Activated CD4-positive, alpha-beta T cell treated with anti-CD3 and anti-CD28 coated beads for 36 hours (primary cell): ENCODE data around the gene AP1AR. TPM values are rescaled to one million over a fixed set of nuclear protein-coding genes. Genes with fewer than 3 reads are reported as not detected.
"Not testable (repeated sequence)": the region's sequence is repeated elsewhere in the genome, so short reads cannot be mapped to it uniquely, and the experiment has no call there.

Experiments
- ATAC-seq: fragments of 200-7000 bp; cut with Tn5 transposase; one replicate; pipeline ENCODE4 v1.10.0; 2021; ENCODE audit warnings: mild to moderate bottlenecking, moderate library complexity
- CTCF ChIA-PET: fragments of 350-600 bp; sonication (Branson Sonifier 250); formaldehyde crosslinking; loops from one replicate; lab custom pipeline; 2021; ENCODE audit warnings: antibody characterized with exemption; lab: Charles Lee
- POLR2A ChIA-PET: fragments of 350-600 bp; sonication (Branson Sonifier 250); formaldehyde crosslinking; loops from one replicate; lab custom pipeline; 2021; ENCODE audit warnings: antibody characterized with exemption, inconsistent platforms; lab: Charles Lee
- DNase-seq: peaks from one replicate; pipeline ENCODE4 v3.0.0-alpha.2; 2020
- H3K27ac Mint-ChIP-seq: one replicate; pipeline ENCODE4 v1.8.0; 2021; ENCODE audit warnings: mixed read lengths
- H3K27me3 Mint-ChIP-seq: one replicate; pipeline ENCODE4 v1.8.0; 2021; ENCODE audit warnings: mixed read lengths
- H3K36me3 Mint-ChIP-seq: one replicate; pipeline ENCODE4 v1.8.0; 2021; ENCODE audit warnings: low read depth, mixed read lengths
- H3K4me1 Mint-ChIP-seq: one replicate; pipeline ENCODE4 v1.8.0; 2021; ENCODE audit warnings: mixed read lengths
- H3K4me3 Mint-ChIP-seq: one replicate; pipeline ENCODE4 v1.8.0; 2021; ENCODE audit warnings: mild to moderate bottlenecking, moderate library complexity, mixed read lengths
- H3K9me3 Mint-ChIP-seq: one replicate; pipeline ENCODE4 v1.8.0; 2021; ENCODE audit warnings: low read depth, mixed read lengths
- intact Hi-C, 2 experiments: fragments of 100-400 bp; cut with DNase I in 1 of 2; cut with micrococcal nuclease in 1 of 2; formaldehyde crosslinking; loops; one replicate each; pipeline versions ENCODE4 v1.14.2 to v1.15.1; 2022 to 2024; cut with DNase I, micrococcal nuclease
- total RNA-seq, 2 experiments: library from RNA; stranded (reverse); gene quantifications; one replicate each; pipeline ENCODE4 v1.2.3, GENCODE V29; 2021

The AP1AR gene
- total RNA-seq, 2 experiments from 2014 or later, result 15.8 to 16.5 TPM

- ChIA-PET POLR2A (interaction anchor here (0.9 kb wide), 1 partner anchor 32 kb away, joined by 3 read pairs; no protein-coding TSS in a partner anchor), CTCF (interaction anchor here (1.3 to 1.6 kb wide), 2 partner anchors 9 to 48 kb away, joined by 3 to 4 read pairs; partner anchors contain the start of gene AP1AR)
- H3K4me1 Mint-ChIP-seq, result peaks cover 75% of the 10 kb centered on the region
- no peak overlapping the region for H3K4me3 Mint-ChIP-seq
- H3K9me3 Mint-ChIP-seq, result peaks cover 7% of the 10 kb centered on the region
- ATAC-seq (no peak), DNase-seq (no peak)
- intact Hi-C loops, result loop anchor here in 1 of 2 experiments (10.0 kb wide), 1 partner anchor 1485 kb away; the partner anchor contains the start of gene CAMK2D
- no peak overlapping the region for H3K27ac Mint-ChIP-seq
- H3K36me3 Mint-ChIP-seq, result peaks cover 69% of the 10 kb centered on the region
- H3K27me3 Mint-ChIP-seq, result no peaks in the 10 kb centered on the region
Measured at GRCh38 chr4:112279882-112280315, 48.3 kb downstream of the AP1AR start.

GRCh38 chr4:112280386-112281056, 48.9 kb downstream of the AP1AR start:
- Mint-ChIP-seq H3K9me3 (peaks cover 7% of the 10 kb centered on the region), H3K4me3 (no peak overlapping the region), H3K27ac (no peak overlapping the region), H3K27me3 (no peaks in the 10 kb centered on the region), H3K4me1 (peaks cover 71% of the 10 kb centered on the region), H3K36me3 (peaks cover 66% of the 10 kb centered on the region)
- CTCF ChIA-PET, result interaction anchor here (0.6 to 1.6 kb wide), 3 partner anchors 9 to 117 kb away, joined by 3 to 4 read pairs (median 4); partner anchors contain the start of gene AP1AR
- DNase-seq (no peak), ATAC-seq (no peak)
- intact Hi-C loops, result loop anchor here in 1 of 2 experiments (10.0 kb wide), 1 partner anchor 1484 kb away; the partner anchor contains the start of gene CAMK2D
- POLR2A ChIA-PET, result interaction anchor here (0.8 to 0.9 kb wide), 2 partner anchors 8 to 31 kb away, joined by 3 read pairs; no protein-coding TSS in a partner anchor

GRCh38 chr4:112281895-112282398, 50.4 kb downstream of the AP1AR start:
- Mint-ChIP-seq H3K27ac (peak overlapping the region; percentile 3), H3K4me1 (peaks cover 72% of the 10 kb centered on the region), H3K36me3 (peaks cover 65% of the 10 kb centered on the region)
- CTCF ChIA-PET, result interaction anchor here (0.6 to 0.7 kb wide), 2 partner anchors 14 to 1744 kb away, joined by 3 to 4 read pairs; no protein-coding TSS in a partner anchor
- not testable (repeated sequence) for DNase-seq, ATAC-seq, H3K9me3 Mint-ChIP-seq, H3K4me3 Mint-ChIP-seq, H3K27me3 Mint-ChIP-seq
- POLR2A ChIA-PET, result interaction anchor here (0.6 kb wide), 1 partner anchor 15 kb away, joined by 6 read pairs; the partner anchor contains the start of gene ALPK1
- intact Hi-C loops, result loop anchor here in 1 of 2 experiments (10.0 kb wide), 1 partner anchor 1483 kb away; the partner anchor contains the start of gene CAMK2D

GRCh38 chr4:112282860-112283667, 51.5 kb downstream of the AP1AR start:
- POLR2A ChIA-PET, result interaction anchor here (0.6 kb wide), 1 partner anchor 26 kb away, joined by 3 read pairs; no protein-coding TSS in a partner anchor
- Mint-ChIP-seq H3K36me3 (peaks cover 55% of the 10 kb centered on the region), H3K27ac (peak overlapping the region; percentile 52), H3K9me3 (peaks cover 7% of the 10 kb centered on the region), H3K4me1 (peaks cover 71% of the 10 kb centered on the region), H3K4me3 (peak overlapping the region; percentile 96), H3K27me3 (no peaks in the 10 kb centered on the region)
- ATAC-seq (no peak), DNase-seq (no peak)
- CTCF ChIA-PET, result interaction anchor here (2.1 kb wide), 1 partner anchor 8 kb away, joined by 5 read pairs; no protein-coding TSS in a partner anchor
- intact Hi-C loops, result loop anchor here in 1 of 2 experiments (10.0 kb wide), 1 partner anchor 1482 kb away; the partner anchor contains the start of gene CAMK2D

- Mint-ChIP-seq H3K36me3 (peaks cover 47% of the 10 kb centered on the region), H3K27ac (peak overlapping the region; percentile 96), H3K9me3 (peaks cover 7% of the 10 kb centered on the region), H3K27me3 (no peaks in the 10 kb centered on the region), H3K4me3 (peak overlapping the region; percentile 96), H3K4me1 (peaks cover 73% of the 10 kb centered on the region)
- POLR2A ChIA-PET, result interaction anchor here (1.5 kb wide), 1 partner anchor 10 kb away, joined by 7 read pairs; no protein-coding TSS in a partner anchor
- CTCF ChIA-PET, result interaction anchor here (0.7 to 2.1 kb wide), 2 partner anchors 9 to 41 kb away, joined by 4 to 5 read pairs; no protein-coding TSS in a partner anchor
- DNase-seq (peak; percentile 29), ATAC-seq (no peak)
- intact Hi-C loops, result loop anchor here (2.0 to 10.0 kb wide), 3 partner anchors 39 to 1481 kb away; partner anchors contain the start of genes CAMK2D (in 1 of the 2), LARP7 (in 1 of the 2) and ZGRF1 (in 1 of the 2)
Measured at GRCh38 chr4:112284166-112284565, 52.6 kb downstream of the AP1AR start.

GRCh38 chr4:112284662-112285411, 53.2 kb downstream of the AP1AR start:
- peaks cover 45% of the 10 kb centered on the region for H3K36me3 Mint-ChIP-seq

GRCh38 chr4:112287258-112287989, 55.8 kb downstream of the AP1AR start:
- ChIA-PET CTCF (interaction anchor here (0.9 to 2.5 kb wide), 7 partner anchors 10 to 54 kb away, joined by 3 to 12 read pairs (median 5); partner anchors contain the start of gene ALPK1), POLR2A (interaction anchor here (0.8 to 2.6 kb wide), 3 partner anchors 10 to 24 kb away, joined by 3 to 25 read pairs (median 3); partner anchors contain the start of gene ALPK1)
- intact Hi-C loops, result loop anchor here (2.0 to 10.0 kb wide), 5 partner anchors 15 to 1477 kb away; partner anchors contain the start of genes AP1AR (in 1 of the 2), CAMK2D (in 1 of the 2), FAM241A (in 1 of the 2) and LARP7 (in 1 of the 2)
- H3K9me3 Mint-ChIP-seq, result peaks cover 4% of the 10 kb centered on the region
- H3K4me1 Mint-ChIP-seq, result peaks cover 60% of the 10 kb centered on the region
- peaks cover 29% of the 10 kb centered on the region for H3K36me3 Mint-ChIP-seq
- ATAC-seq (peak; percentile 9), DNase-seq (peak; percentile 38)
- no peaks in the 10 kb centered on the region for H3K27me3 Mint-ChIP-seq
- peak overlapping the region; percentile 96 for H3K4me3 Mint-ChIP-seq
- H3K27ac Mint-ChIP-seq, result peak overlapping the region; percentile 94

More at GRCh38 chr4:112284662-112285411, 53.2 kb downstream of the AP1AR start:
- Mint-ChIP-seq H3K4me3 (peak overlapping the region; percentile 96), H3K9me3 (peaks cover 7% of the 10 kb centered on the region), H3K27me3 (no peaks in the 10 kb centered on the region), H3K4me1 (peaks cover 73% of the 10 kb centered on the region), H3K27ac (peak overlapping the region; percentile 96)
- intact Hi-C loops, result loop anchor here (1.0 to 10.0 kb wide), 7 partner anchors 38 to 1480 kb away; partner anchors contain the start of genes FAM241A (in 2 of the 2), LARP7 (in 2 of the 2), ZGRF1 (in 2 of the 2) and AP1AR (in 1 of the 2)
- POLR2A ChIA-PET, result interaction anchor here (1.5 kb wide), 1 partner anchor 11 kb away, joined by 7 read pairs; no protein-coding TSS in a partner anchor
- CTCF ChIA-PET, result interaction anchor here (0.6 to 2.1 kb wide), 3 partner anchors 10 to 215 kb away, joined by 3 to 5 read pairs (median 4); no protein-coding TSS in a partner anchor
- no peak for ATAC-seq
- peak; percentile 43 for DNase-seq

- Mint-ChIP-seq H3K36me3 (peaks cover 20% of the 10 kb centered on the region), H3K27me3 (no peaks in the 10 kb centered on the region), H3K27ac (peak overlapping the region; percentile 93), H3K9me3 (no peaks in the 10 kb centered on the region), H3K4me3 (peak overlapping the region; percentile 55), H3K4me1 (peaks cover 52% of the 10 kb centered on the region)
- ATAC-seq (peak; percentile 11), DNase-seq (no peak)
- intact Hi-C loops, result loop anchor here (1.0 to 10.0 kb wide), 6 partner anchors 9 to 1476 kb away; partner anchors contain the start of genes ALPK1 (in 1 of the 2), CAMK2D (in 1 of the 2), FAM241A (in 1 of the 2) and LARP7 (in 1 of the 2)
- CTCF ChIA-PET, result interaction anchor here (0.6 to 1.3 kb wide), 3 partner anchors 15 to 25 kb away, joined by 3 to 5 read pairs (median 3); no protein-coding TSS in a partner anchor
- POLR2A ChIA-PET, result no interaction called here
Measured at GRCh38 chr4:112288455-112288854, 56.9 kb downstream of the AP1AR start.
